ENCODE results near the gene UMODL1.

Gene UMODL1

GRCh38 chr21:42127164-42128150 is 56.3 kb downstream of the UMODL1 start:
- H3K27ac ChIP-seq, result no peak overlapping the region
- no peak for DNase-seq (ENCODE audit: low spot score)
- ChIA-PET POLR2A (ENCODE audit: low non-redundant PET) (no interaction called here), CTCF (interaction anchor here (0.6 to 0.7 kb wide), 2 partner anchors 84 to 169 kb away, joined by 3 to 7 read pairs; no protein-coding TSS in a partner anchor)
- no peak for TF ChIP-seq CTCF (conservative IDR thresholded peaks at IDR 0.05; ENCODE audit: low read depth)

- POLR2A ChIA-PET (ENCODE audit: low non-redundant PET), result no interaction called here
- DNase-seq (ENCODE audit: low spot score), result no peak
- CTCF ChIA-PET, result interaction anchor here (0.6 to 1.2 kb wide), 6 partner anchors 12 to 562 kb away, joined by 3 to 6 read pairs (median 3); no protein-coding TSS in a partner anchor
- no peak overlapping the region for H3K27ac ChIP-seq
- no peak for TF ChIP-seq CTCF (conservative IDR thresholded peaks at IDR 0.05; ENCODE audit: low read depth)
Observed at GRCh38 chr21:42129300-42130266, 58.5 kb downstream of the UMODL1 start.

DNA sequence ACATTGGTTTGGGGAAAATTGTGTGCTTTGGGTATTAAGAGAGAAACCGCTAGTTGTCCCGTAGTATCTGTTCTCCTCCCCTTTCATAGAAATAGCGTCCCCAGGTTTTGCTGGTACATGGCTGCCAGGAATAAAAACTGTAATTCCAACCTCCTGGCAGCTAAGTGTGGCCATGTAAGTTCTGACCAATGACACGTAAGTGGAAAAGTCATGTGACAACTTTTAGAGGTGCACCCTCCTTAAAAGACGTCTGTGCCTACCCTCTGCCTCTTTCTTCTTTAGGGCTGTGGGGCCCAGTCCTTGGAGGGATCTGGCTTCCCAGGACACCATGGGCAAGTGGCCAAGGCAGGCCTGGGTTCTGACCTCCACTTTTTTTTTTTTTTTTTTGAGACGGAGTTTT is 59.3 kb downstream of the UMODL1 start:
- ChIA-PET POLR2A (ENCODE audit: low non-redundant PET) (interaction anchor here (0.7 kb wide), 1 partner anchor 343 kb away, joined by 3 read pairs; no protein-coding TSS in a partner anchor), CTCF (interaction anchor here (0.6 to 1.2 kb wide), 3 partner anchors 13 to 578 kb away, joined by 3 to 4 read pairs (median 3); no protein-coding TSS in a partner anchor)
- no peak for DNase-seq (ENCODE audit: low spot score)
- TF ChIP-seq CTCF (conservative IDR thresholded peaks at IDR 0.05; ENCODE audit: low read depth), result no peak
- no peak overlapping the region for H3K27ac ChIP-seq

GRCh38 chr21:42132183-42132582 is 61.1 kb downstream of the UMODL1 start:
- ChIA-PET POLR2A (ENCODE audit: low non-redundant PET) (no interaction called here), CTCF (no interaction called here)
- TF ChIP-seq CTCF (conservative IDR thresholded peaks at IDR 0.05; ENCODE audit: low read depth), result no peak

DNA sequence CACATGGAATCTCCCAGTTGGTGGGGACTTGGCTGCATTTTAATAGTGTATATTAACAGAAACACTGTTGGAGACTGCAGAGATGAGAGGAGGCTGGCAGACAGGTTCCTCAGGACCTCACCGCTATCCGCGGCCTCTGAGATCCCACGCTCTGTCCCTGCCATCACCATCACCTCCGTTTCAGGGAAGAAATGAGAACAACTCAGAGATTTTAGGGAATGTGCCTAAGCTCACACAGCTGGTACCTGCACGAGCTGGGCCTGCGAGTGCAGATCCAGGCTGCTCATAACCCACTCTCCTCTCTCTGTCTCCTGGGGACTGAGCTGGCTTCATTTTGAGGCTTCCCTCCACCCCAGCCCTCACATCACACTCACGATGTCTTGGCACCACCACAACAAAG is 62.0 kb downstream of the UMODL1 start:
- CTCF ChIA-PET, result interaction anchor here (1.3 kb wide), 1 partner anchor 12 kb away, joined by 6 read pairs; no protein-coding TSS in a partner anchor
- POLR2A ChIA-PET (ENCODE audit: low non-redundant PET), result no interaction called here

More at GRCh38 chr21:42132183-42132582, 61.1 kb downstream of the UMODL1 start:
- DNase-seq (ENCODE audit: low spot score), result no peak
- H3K27ac ChIP-seq, result no peak overlapping the region

More for the DNA sequence above, 62.0 kb downstream of the UMODL1 start:
- H3K27ac ChIP-seq, result no peak overlapping the region
- no peak for DNase-seq (ENCODE audit: low spot score)
- TF ChIP-seq CTCF (conservative IDR thresholded peaks at IDR 0.05; ENCODE audit: low read depth), result no peak
